SK-N-SH (cell line): Measurements from ENCODE around the gene CHST15. TPM values are rescaled to one million over a fixed set of nuclear protein-coding genes. Genes with fewer than 3 reads are reported as not detected.

Experiments used
- CTCF ChIA-PET: fragments of 300-600, 350-600 bp; formaldehyde crosslinking; extraction: SDS; loops from one replicate; lab custom pipeline; 2021; lab: Yijun Ruan, JAX
- POLR2A ChIA-PET: fragments of 350-600 bp; sonication (Branson Sonifier 250); formaldehyde crosslinking; extraction: SDS; loops from one replicate; lab custom pipeline; 2020; ENCODE audit warnings: antibody characterized with exemption, inconsistent platforms; lab: Yijun Ruan, JAX
- DNase-seq: peaks from one replicate; pipeline ENCODE4 v3.0.0; 2012
- H2AFZ ChIP-seq: fragments of 200-600 bp; sonication (generic); 2 replicates; pipeline ENCODE4 v1.8.1; 2016; ENCODE audit warnings: antibody characterized with exemption, mild to moderate bottlenecking, low read depth
- H3F3A ChIP-seq: fragments of 200-600 bp; sonication (generic); replicated peaks from 2 replicates; pipeline ENCODE3; 2016; ENCODE audit warnings: antibody characterized with exemption, mild to moderate bottlenecking; ENCODE audit not compliant: insufficient read depth
- H3K27ac ChIP-seq, 2 experiments: fragments of 200-500 bp in 1 of 2; fragments of 200-600 bp in 1 of 2; sonication (Bioruptor generic) in 1 of 2; sonication (generic), shearing (Covaris generic) in 1 of 2; 2 replicates each; pipeline versions ENCODE4 v1.5.1 to v1.6.1; 2014 to 2016; ENCODE audit warnings: low read depth in 2 of 2, inconsistent platforms in 1 of 2, low read length in 1 of 2, mild to moderate bottlenecking in 1 of 2, mixed read lengths in 1 of 2
- H3K27me3 ChIP-seq: fragments of 200-600 bp; sonication (generic), shearing (Covaris generic); 2 replicates; pipeline ENCODE4 v1.6.1; 2016; ENCODE audit warnings: mixed run types; ENCODE audit not compliant: insufficient read depth
- H3K36me3 ChIP-seq, 2 experiments: fragments of 200-500 bp in 1 of 2; fragments of 200-600 bp in 1 of 2; sonication (Bioruptor generic) in 1 of 2; sonication (generic) in 1 of 2; replicated peaks in 1 of 2; 2 replicates each; pipeline versions ENCODE3 to v1.5.1; 2014 to 2016; ENCODE audit warnings: low read length in 1 of 2, mild to moderate bottlenecking in 1 of 2; ENCODE audit not compliant: insufficient read depth in 2 of 2, control insufficient read depth in 1 of 2
- H3K4me1 ChIP-seq, 2 experiments: fragments of 200-500 bp in 1 of 2; fragments of 200-600 bp in 1 of 2; sonication (Bioruptor generic) in 1 of 2; sonication (generic), shearing (Covaris generic) in 1 of 2; 2 replicates each; pipeline versions ENCODE4 v1.5.1 to v1.6.1; 2014 to 2016; ENCODE audit warnings: low read depth in 1 of 2, low read length in 1 of 2, mixed run types in 1 of 2; ENCODE audit not compliant: insufficient read depth in 2 of 2, control insufficient read depth in 1 of 2
- H3K4me2 ChIP-seq: fragments of 200-600 bp; sonication (generic), shearing (Covaris generic); 2 replicates; pipeline ENCODE4 v1.6.1; 2017; ENCODE audit warnings: mixed run types
- H3K4me3 ChIP-seq, 2 experiments: fragments of 200-500 bp in 1 of 2; fragments of 200-600 bp in 1 of 2; sonication (Bioruptor generic) in 1 of 2; sonication (generic), shearing (Covaris generic) in 1 of 2; 2 replicates each; pipeline versions ENCODE4 v1.5.1 to v1.8.1; 2014 to 2016; ENCODE audit warnings: low read depth in 2 of 2, inconsistent platforms in 1 of 2, low read length in 1 of 2, mild to moderate bottlenecking in 1 of 2, mixed read lengths in 1 of 2, moderate library complexity in 1 of 2
- H3K79me2 ChIP-seq: fragments of 200-600 bp; sonication (generic); 2 replicates; pipeline ENCODE4 v1.8.1; 2017; ENCODE audit warnings: mild to moderate bottlenecking; ENCODE audit not compliant: insufficient read depth
- H3K9ac ChIP-seq: fragments of 200-600 bp; sonication (generic); 2 replicates; pipeline ENCODE4 v1.6.1; 2017; ENCODE audit warnings: mixed run types
- H3K9me2 ChIP-seq: fragments of 200-600 bp; sonication (generic); 2 replicates; pipeline ENCODE4 v1.6.1; 2017; ENCODE audit warnings: mixed run types
- H3K9me3 ChIP-seq: fragments of 200-600 bp; sonication (generic); 2 replicates; pipeline ENCODE4 v1.6.1; 2017; ENCODE audit warnings: mixed run types, mild to moderate bottlenecking, moderate library complexity
- H4K20me1 ChIP-seq: fragments of 200-600 bp; sonication (generic); 2 replicates; pipeline ENCODE4 v1.6.1; 2017; ENCODE audit warnings: mild to moderate bottlenecking, mixed run types; ENCODE audit not compliant: insufficient read depth
- CHD2 ChIP-seq: fragments of 150-350 bp; IDR thresholded peaks from 2 replicates; pipeline ENCODE4 v1.6.1; 2018; ENCODE audit warnings: low read length; ENCODE audit not compliant: partially characterized antibody
- ELF1 ChIP-seq: IDR thresholded peaks from 2 replicates; pipeline ENCODE4 v1.4.0; 2012
- EP300 ChIP-seq, 2 experiments: IDR thresholded peaks; 2 replicates each; pipeline versions ENCODE4 v1.4.0 to v1.6.1; 2012; ENCODE audit warnings: borderline replicate concordance in 1 of 2, low read depth in 1 of 2, low read length in 1 of 2
- EZH2phosphoT487 ChIP-seq: fragments of 200-600 bp; sonication (generic); IDR thresholded peaks from 2 replicates; pipeline ENCODE4 v1.6.1; 2017; ENCODE audit warnings: low read depth, mixed run types, mild to moderate bottlenecking, antibody characterized with exemption, moderate library complexity, borderline replicate concordance
- FOXJ3 ChIP-seq: sonication (generic); formaldehyde crosslinking; IDR thresholded peaks from 2 replicates; pipeline ENCODE4 v1.5.1; 2020; ENCODE audit warnings: mild to moderate bottlenecking, missing genetic modification reagents
- JUND ChIP-seq: IDR thresholded peaks from 2 replicates; pipeline ENCODE4 v1.4.0; 2012
- MAX ChIP-seq: IDR thresholded peaks from 2 replicates; pipeline ENCODE4 v1.4.0; 2012; ENCODE audit warnings: low read depth
- NFIC ChIP-seq: IDR thresholded peaks from 2 replicates; pipeline ENCODE4 v1.4.0; 2012; ENCODE audit warnings: borderline replicate concordance
- PBX3 ChIP-seq: IDR thresholded peaks from 2 replicates; pipeline ENCODE4; 2012
- REST ChIP-seq: IDR thresholded peaks from 2 replicates; pipeline ENCODE4 v1.6.1; 2012; ENCODE audit warnings: mild to moderate bottlenecking, low read depth, low read length, moderate library complexity
- RXRA ChIP-seq: IDR thresholded peaks from 2 replicates; pipeline ENCODE4 v1.4.0; 2012; ENCODE audit warnings: low read depth, mild to moderate bottlenecking, borderline replicate concordance
- SIN3A ChIP-seq: IDR thresholded peaks from 2 replicates; pipeline ENCODE4 v1.6.1; 2012; ENCODE audit warnings: low read depth, mild to moderate bottlenecking, low read length, moderate library complexity, borderline replicate concordance
- SMC3 ChIP-seq: IDR thresholded peaks from 2 replicates; pipeline ENCODE4 v1.6.1; 2012; ENCODE audit warnings: low read depth, low read length, improper control_type of control experiment
- TAF1 ChIP-seq: IDR thresholded peaks from 2 replicates; pipeline ENCODE4 v1.6.1; 2012; ENCODE audit warnings: low read depth, mild to moderate bottlenecking, low read length, moderate library complexity, borderline replicate concordance
- TEAD4 ChIP-seq: IDR thresholded peaks from 2 replicates; pipeline ENCODE4 v1.4.0; 2012; ENCODE audit warnings: mild to moderate bottlenecking, borderline replicate concordance; ENCODE audit not compliant: insufficient read depth
- USF1 ChIP-seq: IDR thresholded peaks from 2 replicates; pipeline ENCODE4 v1.4.0; 2012; ENCODE audit warnings: low read depth, borderline replicate concordance
- WGBS: methylation state at CpG from one replicate; pipeline ENCODE4 v1.1.6; 2017; ENCODE audit warnings: low lambda C conversion rate; 5-methylcytosine and 5-hydroxymethylcytosine counted together
- polyA plus RNA-seq, 3 experiments: library from polyadenylated mRNA; depleted of rRNA; stranded (reverse); fragments of >200 nt; gene quantifications; 2 replicates each; pipeline ENCODE4 v1.2.3, GENCODE V29; 2012

CHST15 gene
- polyA plus RNA-seq, 1 of the 3 experiments (the other 2 are of a cell fraction) = 0.02 TPM

- Histone ChIP-seq H3F3A (no peaks in the 10 kb centered on the region), H3K79me2 (no peaks in the 10 kb centered on the region), H3K9me3 (no peaks in the 10 kb centered on the region), H4K20me1 (no peaks in the 10 kb centered on the region), H2AFZ (no peak overlapping the region), H3K4me3 (no peak overlapping the region), H3K9me2 (no peaks in the 10 kb centered on the region), H3K4me1 (no peaks in the 10 kb centered on the region)
- POLR2A ChIA-PET = interaction anchor here (1.3 kb wide), 1 partner anchor 8 kb away, joined by 3 read pairs; no protein-coding TSS in a partner anchor
- WGBS = 25% methylated on average over 1 of the region's 5 CpGs
- TF ChIP-seq PBX3 = no peak
- TF ChIP-seq ELF1 = no peak
- no peak for TF ChIP-seq MAX
- TF ChIP-seq SIN3A = no peak
- TF ChIP-seq TEAD4 = no peak
- TF ChIP-seq REST = no peak
- TF ChIP-seq CHD2 = no peak
- no peak for TF ChIP-seq EZH2phosphoT487
- no peak for TF ChIP-seq JUND
- TF ChIP-seq USF1 = no peak
- no peak for TF ChIP-seq RXRA
- TF ChIP-seq EP300 (IDR thresholded peaks at IDR 0.05; ENCODE audit: borderline replicate concordance in 1 of 2, low read depth in 1 of 2, low read length in 1 of 2) = no peak
- no peak for TF ChIP-seq FOXJ3 (CRISPR knock-in tag)
- no peak for TF ChIP-seq SMC3
- no peak for TF ChIP-seq TAF1
- TF ChIP-seq NFIC = no peak
- TF ChIP-seq, all 33 proteins: peak for 0
- Histone ChIP-seq H3K36me3 (no peaks in the 10 kb centered on the region), H3K4me2 (no peak overlapping the region), H3K9ac (no peak overlapping the region), H3K27ac (no peak overlapping the region), H3K27me3 (no peaks in the 10 kb centered on the region)
- no peak for DNase-seq
- CTCF ChIA-PET = interaction anchor here (1.2 to 3.7 kb wide), 4 partner anchors 21 to 372 kb away, joined by 5 to 17 read pairs (median 6); no protein-coding TSS in a partner anchor
Measured at GRCh38 chr10:124017729-124018128, 75.7 kb downstream of the CHST15 start.
